ENCODE data around the gene LRRFIP1.

GRCh38 chr2:237583385-237584295 lies 43.7 kb upstream of the LRRFIP1 start:
- TF ChIP-seq CTCF (IDR thresholded peaks at IDR 0.05) (no peak), EZH2 (IDR thresholded peaks at IDR 0.05) (no peak), EZH2phosphoT487 (IDR thresholded peaks at IDR 0.05) (no peak)

All from neural progenitor cell (in vitro differentiated cells).